DMS153 treated with DMSO at 0.1 percent for 48 hours (cell line): ENCODE measurements around the gene NR5A2.
A peak's percentile ranks its signal among the peaks of the same experiment; 100 is the strongest.

Experiments used
- DNase-seq: peaks from one replicate; lab custom pipeline; 2025; ENCODE audit not compliant: unreplicated experiment; lab: John Stamatoyannopoulos, UW

Gene NR5A2

DNA sequence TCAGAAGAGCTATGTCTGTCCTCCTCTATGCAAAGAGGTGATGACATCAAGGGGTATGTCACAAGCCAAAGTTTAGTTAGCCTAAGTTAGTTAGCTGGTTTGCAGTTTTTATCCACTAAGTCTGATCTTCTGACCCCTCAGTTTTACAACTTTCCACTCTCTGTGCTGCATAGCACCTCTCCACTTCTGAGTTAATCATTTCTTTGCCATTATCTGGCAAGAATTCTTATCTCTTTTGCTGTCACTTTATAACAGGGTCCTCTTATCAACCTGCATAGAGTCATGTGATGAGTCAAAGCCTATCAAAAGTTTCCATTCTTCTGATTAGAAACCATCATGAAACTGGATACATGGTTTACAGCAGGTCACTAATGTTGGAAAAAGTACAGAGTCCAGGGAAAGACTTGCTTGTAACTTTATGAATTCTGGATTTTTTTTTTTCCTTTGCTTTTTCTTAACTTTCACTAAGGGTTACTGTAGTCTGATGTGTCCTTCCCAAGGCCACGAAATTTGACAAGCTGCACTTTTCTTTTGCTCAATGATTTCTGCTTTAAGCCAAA, at the start of gene NR5A2:
Gene NR5A2, plus strand, starts transcription at position 447 of the 560 bp plus-strand sequence. CDS start 138 bp downstream, outside the sequence.
- no peak for DNase-seq

DNA sequence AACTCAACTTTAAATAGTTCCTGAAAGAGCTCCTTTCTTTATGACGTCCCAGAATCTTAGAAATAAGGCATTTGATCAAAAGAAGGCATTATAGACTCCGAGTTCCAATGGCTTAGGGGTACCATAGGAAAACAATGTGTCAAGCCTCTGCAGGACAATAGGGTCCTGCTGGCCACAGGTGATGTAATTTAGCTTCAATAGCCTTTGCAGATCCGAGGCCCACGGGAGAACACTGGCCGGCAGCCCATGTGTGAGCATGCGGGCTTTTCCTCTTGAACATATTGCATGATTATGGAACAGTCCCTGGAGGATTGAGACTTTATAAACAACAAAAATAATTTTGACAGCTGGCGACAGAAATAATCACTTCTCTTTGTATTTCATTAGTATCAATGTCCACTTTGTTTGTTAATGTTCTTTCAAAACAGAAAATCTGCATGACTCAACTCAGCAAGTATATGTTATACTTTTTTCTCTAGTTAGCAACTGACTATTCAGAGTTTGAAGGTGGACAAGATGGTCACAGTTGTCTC, 49.0 kb upstream of the NR5A2 start:
- DNase-seq, result no peak

DNA sequence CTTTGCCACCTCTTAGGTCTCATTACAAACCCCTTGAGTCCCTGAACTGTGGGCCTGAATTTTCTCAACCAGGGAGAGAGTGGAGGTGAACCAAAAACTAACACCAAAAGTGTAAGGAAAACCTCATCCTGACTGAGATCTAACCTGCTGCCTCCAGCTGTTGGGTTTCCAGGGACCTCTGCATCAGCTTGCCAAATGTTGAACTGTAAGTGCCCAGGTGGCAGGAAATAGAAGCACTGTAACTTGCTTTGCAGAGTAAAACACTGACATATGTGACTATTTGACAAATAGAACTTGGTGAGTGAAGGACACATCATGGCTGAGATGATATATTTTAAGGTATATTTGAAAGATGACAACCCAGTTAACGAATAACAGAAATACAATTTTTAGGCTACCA, 48.4 kb upstream of the NR5A2 start:
- DNase-seq, result no peak

DNA sequence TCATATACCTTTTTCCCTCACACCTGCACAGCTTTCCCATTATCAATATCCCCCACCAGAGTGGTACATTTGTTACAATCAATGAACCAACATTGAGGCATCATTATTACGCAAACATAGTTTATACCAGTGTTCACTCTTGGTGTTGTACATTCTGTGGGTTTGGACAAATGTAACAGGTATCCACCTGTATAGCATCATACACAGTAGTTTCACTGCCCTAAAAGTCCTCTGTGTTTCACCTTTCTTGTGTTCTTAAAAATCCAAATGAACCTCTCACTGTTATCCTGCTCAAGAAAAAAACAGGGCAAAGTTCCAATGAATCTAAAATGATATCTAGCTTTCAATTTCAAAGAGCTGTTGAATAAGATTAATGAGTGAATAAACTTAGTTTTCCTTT, 45.9 kb upstream of the NR5A2 start:
- DNase-seq, result no peak

DNA sequence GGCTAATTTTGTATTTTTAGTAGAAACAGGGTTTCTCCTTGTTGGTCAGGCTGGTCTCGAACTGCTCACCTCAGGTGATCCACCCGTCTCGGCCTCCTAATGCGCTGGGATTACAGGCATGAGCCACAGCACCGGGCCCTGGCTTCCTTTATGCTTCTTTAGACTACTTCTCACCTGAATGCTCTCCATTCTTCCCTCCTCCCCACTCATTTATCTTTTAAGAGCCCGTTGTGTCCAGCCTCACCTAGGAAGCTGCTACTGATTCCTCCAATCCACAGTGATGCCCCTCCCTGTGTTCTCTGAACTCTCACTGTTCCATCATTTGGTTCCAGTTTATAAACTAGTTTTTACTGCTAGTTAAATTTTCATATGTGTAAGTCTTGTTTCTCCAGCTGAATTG, 44.9 kb upstream of the NR5A2 start:
- DNase-seq, result no peak

DNA sequence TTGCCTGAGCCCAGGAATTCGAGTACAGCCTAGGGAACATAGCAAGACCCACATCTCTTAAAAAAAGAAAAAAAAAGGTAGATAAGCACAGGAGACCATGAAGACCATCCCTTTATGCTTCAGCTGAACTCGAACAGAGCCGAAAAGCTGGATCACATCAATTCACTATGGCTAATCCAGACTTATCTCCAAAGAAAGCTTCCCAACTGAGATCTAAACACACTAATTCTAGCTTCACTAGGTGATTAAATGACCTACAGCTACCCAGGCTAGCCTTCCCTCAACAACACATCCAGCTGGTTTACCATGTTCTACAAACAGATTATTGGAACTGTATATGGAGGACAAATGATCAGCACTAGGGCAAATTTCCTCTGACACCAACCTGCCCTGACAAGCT, 44.0 kb upstream of the NR5A2 start:
- no peak for DNase-seq

DNA sequence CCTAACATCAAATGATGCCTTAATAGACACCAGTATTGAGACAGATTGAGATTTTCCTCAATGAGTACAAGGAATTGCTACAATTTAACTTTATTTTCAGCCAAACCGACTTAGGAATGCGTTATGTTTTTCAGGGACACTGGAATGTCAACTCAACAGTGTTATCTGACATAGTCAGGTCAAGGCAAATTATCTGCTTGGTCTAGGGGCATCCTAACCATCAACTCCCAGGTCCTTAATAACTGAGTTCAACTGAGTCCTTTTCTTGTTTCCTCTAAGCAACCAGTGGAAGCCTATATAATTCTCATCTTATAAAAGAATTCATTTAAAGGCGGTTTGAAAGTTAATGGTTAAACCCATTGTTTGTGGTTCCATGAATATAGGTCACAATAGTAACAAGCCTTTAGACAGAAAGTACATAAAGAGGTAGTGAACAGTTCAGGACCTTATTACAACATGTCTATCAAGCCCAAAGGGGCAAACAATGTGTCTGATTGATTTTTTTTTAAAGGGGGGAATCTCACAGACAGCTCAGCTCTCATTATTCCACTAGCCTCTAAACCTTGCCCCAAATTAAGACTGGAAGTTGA, 32.3 kb upstream of the NR5A2 start:
- no peak for DNase-seq

DNA sequence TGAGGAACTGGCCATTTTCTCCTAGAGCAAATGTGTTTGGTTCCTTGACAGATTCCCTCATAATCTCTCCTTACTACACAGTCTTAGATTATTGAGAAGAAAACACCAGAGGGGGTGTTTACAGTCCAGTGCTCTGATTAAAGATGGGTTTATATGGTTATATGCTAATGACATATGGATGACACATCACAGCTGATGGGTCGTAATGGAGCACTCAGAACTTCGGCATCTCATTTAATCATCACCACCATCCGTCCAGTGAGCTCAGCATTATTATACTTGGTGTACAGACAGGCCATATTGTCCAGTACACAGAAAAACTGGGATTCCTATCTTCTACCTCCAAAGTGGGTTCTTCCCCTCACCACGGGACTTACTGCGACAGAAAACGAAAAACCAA, 22.3 kb upstream of the NR5A2 start:
- no peak for DNase-seq

DNA sequence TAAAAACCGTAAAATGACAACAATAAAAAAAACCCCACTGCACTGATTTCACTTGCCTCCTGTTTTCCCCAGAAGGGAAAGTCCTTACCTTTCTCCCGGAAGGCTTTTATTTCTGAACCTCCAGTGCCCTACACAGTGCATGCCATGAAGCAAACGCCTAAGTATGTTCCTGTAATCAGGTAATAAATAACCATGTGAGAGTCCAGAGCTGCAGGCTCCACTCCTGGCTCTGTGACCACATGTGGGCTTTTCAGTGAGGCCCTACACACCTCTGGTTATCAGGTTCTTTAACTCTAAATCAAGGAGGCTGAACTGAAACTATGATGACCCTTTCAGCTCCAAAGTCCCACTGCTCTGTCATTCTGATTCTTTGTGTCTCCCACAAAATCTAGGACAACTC, 20.8 kb upstream of the NR5A2 start:
- DNase-seq, result no peak

DNA sequence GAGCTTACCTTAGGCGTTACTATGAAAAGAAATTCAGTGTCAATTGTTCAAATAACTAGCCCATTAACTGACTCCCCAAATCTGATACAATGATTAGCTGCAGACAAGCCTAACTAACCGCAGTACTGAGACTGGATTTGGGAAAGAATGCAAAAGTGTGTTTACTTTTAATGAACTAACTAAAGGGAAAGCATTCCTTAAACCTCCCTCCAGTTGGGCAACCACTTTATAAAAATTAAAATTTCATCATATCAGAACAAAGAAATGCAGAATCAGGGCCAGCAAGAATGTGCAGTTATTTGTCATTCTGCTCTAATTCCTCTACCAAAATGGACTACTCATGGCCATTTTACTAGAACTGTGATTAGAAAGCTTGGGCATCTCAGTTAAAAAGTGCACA, 11.7 kb upstream of the NR5A2 start:
- no peak for DNase-seq

DNA sequence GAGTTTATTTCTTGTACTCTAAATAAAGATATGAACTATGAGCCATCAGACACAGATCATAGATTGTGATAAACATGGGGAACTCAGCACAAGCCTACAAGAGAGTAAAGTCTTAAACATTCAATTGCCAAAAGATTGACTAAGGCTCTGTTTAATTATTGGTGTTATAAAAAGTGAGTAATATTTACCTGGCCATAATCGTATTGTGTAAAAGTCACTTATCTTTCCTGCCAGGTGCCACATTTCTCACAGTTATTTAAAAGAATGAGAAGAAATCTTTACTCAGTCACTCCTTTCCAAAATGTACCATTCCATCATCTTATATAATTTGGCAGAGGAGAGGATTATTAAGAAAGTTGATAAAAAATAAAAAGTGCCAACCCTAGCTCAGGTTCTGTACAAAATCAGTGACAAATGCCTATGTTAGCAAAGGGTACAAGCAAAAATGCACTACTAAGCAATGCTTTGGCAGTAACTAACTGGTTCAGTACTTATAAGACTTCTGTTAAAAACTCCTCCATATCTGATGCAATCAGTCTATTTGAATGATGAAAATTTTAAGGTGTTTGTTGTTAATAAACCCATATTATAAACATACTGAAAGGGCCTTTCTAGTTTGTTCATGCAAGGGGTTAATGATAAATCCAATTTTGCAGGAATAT, 5.8 kb upstream of the NR5A2 start:
- no peak for DNase-seq

DNA sequence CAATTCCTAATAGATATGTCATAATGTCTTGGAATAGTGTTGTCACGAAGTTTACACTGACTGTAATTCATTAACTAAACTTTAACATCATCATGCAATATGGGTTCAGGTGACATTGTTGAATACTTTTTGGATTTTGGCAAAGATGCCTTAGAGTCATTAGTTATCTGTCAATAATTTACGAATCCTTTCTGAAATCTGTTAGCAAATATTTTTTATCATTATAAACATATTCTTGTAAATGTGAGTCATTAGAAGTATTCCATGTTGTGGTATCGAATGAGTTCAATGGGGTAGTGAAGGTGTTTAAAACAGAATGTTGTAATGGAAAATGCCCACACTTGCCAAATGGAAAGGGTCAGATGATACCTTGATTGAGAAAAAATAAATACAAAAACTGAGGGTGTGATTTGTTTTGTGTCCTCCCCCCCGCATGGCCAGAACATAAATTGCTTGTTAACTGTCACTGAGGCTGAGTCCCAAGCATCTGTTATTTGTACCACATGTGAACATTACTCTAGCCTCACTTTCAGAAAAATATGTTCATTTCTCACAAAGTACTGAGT, 5.2 kb upstream of the NR5A2 start:
- no peak for DNase-seq

DNA sequence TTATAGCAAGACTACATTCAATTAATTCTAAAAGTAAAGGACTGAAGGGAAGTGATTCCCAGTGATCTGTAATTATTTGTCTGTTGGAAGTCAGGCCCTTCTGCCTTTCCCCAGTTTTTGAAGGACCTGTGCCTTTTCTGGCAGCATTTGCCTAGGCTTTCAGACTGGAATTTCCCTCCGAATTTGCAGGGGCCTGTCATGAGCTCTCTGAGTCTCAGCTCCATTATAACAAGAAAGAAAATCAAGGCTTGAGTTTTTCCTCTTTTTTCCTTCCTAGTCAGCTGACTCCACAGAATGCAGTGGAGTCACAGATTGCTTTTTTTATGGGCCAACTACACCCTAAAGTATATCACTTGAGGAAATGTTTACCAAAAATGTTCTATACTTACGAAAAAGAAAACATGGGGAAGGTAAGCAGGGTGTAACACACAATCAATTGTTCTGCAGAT, 1.1 kb downstream of the NR5A2 start:
- no peak for DNase-seq

DNA sequence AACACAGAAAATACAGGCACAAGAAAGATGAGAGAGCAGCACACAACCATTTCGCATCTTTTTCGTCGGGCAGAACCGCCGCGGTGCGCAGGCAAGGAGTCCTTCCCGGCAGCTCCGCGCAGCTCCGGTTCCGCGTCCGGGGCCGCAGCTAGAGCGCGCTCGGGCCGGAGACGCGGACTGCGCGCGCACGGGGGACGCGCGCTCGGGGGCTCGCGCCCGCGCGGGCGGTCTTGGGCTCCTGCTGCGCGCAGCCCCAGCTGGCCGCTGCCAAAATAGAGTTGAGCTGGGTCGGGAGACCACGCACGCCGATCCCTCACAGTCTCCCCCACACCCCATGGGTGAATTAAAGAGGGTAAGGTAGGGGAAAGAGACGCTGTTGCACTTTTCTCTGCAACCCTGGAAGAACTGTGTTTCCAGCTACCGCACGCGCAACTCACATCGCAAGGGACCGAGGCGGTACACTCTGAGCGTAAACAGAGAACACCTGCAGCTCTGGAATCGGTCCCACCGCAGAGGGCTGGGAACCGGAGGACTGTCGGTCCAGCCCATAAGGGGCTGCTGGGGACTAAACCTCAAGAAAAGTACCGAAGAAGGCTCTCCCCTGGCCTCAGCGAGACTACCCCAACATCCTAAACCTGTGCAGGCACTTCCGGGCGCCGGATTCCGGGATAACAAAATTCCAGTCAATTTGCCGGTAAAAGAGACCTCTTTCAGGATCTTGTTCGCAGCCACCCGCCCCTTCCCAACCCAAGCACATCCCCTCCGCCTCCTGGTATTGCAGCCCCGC, 1.7 kb downstream of the NR5A2 start:
- DNase-seq, result peak; percentile 53

DNA sequence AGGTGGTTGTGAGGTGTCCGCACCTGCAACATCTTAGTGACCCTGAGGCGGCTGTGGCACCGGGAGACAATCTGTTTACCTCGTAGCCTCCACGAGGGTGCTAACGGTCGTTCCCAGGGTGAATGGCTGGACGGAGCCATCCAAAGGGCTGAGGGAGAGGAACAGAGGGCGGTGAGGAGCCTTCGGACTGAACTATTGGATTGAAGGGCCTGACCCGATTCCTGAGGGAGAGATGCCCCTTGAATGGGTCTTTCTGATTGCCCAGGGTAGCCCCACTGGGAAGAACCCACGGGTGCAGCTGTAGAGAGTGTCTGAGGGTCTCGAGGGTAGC, 2.3 kb downstream of the NR5A2 start:
- DNase-seq, result no peak

DNA sequence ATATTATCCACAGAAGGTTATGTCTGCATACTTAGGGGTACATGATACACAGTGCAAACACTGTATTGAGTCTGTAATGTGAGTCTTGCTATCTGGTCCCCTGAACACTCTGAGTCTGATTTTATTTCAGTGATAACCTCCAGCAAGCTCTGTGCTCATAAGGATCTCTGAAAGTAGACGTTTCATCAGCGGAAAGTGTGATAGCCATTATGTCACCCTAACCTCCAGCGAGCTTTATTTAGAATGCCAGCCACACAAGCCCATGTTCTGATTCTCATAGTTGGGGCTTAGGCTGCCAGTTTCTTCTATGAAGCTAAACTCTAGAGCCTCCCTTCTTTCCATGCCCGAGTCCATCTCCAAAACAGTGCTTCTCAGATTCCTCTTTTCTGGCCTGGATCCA, 3.3 kb downstream of the NR5A2 start:
- no peak for DNase-seq

DNA sequence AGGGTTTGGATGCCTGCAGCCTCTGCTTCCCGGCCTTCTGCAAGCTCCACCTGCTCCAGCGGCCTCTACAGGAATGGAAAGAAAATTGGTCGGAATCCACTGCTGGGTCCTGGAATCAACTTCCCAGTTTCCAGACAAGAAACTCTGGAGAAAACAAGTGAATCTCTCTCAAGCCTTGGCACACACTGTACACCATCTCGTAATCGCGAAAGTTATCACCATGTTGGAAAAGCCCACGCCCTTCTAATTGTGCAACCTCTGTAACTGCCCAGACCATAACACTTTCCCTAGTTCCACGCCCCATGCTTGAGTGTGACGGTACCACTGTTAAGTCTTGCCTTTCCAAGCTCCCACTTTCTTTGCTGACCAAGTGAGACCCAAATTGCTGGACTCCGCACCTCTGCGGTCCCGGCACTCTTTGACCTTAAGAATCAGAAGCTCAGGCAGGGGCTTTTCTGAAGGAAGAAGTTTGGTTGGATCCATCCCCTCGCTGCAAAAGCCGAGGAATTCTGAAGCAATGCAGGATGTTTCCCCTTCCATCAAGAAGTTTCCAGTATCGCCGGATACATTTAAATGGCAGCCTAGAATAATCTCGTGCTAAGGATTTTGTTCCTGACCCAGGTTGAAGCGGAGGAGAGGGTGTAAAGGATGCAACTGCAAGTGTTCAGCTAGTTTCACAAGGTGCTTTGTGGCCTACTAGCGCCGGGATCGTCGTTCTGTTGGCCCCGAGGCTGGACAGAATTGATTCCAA, 6.2 kb downstream of the NR5A2 start:
- DNase-seq, result no peak

DNA sequence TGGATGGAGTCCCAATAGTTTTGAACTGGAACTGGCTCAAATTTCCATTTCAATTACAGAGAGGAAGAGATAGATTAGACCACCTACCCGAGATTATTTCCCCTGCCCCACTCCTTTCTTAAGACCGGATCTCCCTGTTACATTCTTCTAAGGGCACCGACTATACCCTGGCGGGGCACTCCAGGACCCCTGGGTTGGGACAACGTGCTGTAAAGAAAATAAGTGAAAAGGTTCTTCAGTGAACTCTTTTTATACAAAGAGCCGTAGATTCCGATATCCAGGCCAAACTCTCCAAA, 6.7 kb downstream of the NR5A2 start:
- DNase-seq, result no peak

DNA sequence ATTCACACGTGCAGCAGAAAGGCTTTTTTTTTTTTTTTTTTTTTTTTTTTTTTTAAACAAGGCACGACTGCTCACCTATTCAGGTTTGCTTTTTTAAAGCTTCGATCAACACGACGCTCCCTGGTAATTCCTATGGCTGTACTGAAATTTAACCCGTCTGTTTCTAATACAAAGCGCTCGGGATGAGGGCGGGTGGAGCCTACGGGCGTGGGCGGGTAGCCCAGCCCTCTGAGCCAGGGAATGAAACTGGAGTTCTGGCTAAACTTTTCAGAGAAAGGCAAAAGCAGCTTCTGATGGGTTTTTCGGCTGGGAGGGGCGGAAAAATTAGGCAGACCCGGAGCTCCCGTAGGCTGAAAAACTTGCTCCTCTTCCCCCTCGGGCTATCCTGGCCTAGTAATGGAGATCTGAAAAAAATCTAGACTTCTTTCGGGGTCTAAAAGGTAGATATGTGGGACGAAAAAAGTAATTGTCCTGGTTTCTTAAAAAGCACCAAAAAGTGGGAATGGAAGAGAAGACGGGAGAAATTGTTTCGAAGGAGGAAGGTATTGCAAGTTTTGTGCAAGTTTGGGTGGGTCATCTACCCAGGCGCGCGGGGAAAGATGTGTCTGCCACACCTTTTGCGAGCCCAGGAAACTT, 7.4 kb downstream of the NR5A2 start:
- DNase-seq, result no peak

DNA sequence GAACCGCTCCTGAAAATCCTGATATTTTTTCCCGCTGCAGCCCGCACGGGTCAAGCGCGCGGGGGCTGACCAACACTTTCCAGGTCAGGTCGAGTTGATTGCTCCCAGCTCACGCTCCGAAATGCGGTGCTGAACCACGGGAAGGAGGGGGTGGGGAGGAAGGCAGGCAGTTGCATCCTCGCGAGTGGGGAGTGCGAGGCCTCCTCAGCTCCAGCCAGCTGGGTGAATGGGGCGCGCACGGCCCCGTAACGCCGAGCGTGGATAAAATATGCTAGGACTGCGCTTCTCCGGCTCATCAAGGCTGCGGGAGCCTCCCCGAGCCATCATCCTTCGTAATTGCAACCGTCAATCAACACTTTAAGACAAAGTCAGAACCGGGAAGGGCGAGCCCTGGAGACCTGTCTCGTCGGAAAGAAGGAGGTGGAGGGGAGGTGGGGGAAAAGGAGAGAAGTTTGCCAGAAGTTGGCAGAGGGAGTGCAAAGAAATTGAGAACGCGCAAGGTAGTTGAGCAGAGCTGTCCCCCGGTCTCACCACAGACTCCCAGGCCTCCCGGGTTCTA, 8.0 kb downstream of the NR5A2 start:
- DNase-seq, result no peak
